OCI-LY1 (cell line): ENCODE results near the gene NSD2.

Experiments used
- CTCF ChIP-seq: fragments of 200-600 bp; sonication (generic), shearing (Covaris generic); IDR thresholded peaks from 2 replicates; pipeline ENCODE4 v1.5.1; 2017; ENCODE audit warnings: mild to moderate bottlenecking, antibody characterized with exemption, low read length, moderate library complexity, mixed read lengths
- EZH2 ChIP-seq: fragments of 200-600 bp; sonication (generic), shearing (Covaris generic); IDR thresholded peaks from 2 replicates; pipeline ENCODE4 v1.8.0; 2017; ENCODE audit warnings: borderline replicate concordance, mixed run types, mild to moderate bottlenecking, antibody characterized with exemption, low read length, moderate library complexity, mixed read lengths

DNA sequence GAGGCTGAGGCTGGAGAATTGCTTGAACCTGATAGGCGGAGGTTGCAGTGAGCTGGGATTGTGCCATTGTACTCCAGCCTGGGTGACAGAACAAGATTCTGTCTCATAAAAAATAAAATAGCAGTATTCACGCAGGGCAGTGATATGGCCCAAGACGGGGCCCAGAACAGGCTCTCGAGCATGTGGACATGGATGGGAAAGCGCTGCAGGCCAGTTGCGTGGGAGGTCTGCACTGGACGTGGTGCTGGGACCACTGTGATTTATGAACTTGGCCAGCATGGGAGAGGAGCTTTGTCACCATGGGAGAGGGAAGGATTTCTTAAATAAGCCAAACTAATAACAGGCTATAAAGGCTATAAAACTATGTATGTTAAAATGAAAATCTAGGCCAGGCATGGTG, 51.6 kb downstream of the NSD2 start:
- TF ChIP-seq CTCF, result no peak
- TF ChIP-seq EZH2, result no peak
